SK-N-SH (cell line): ENCODE data around the gene MAST4. TPM values are rescaled to one million over a fixed set of nuclear protein-coding genes. Genes with fewer than 3 reads are reported as not detected.

Source experiments
- CTCF ChIA-PET: fragments of 300-600, 350-600 bp; formaldehyde crosslinking; extraction: SDS; loops from one replicate; lab custom pipeline; 2021; lab: Yijun Ruan, JAX
- POLR2A ChIA-PET: fragments of 350-600 bp; sonication (Branson Sonifier 250); formaldehyde crosslinking; extraction: SDS; loops from one replicate; lab custom pipeline; 2020; ENCODE audit warnings: antibody characterized with exemption, inconsistent platforms; lab: Yijun Ruan, JAX
- DNase-seq: peaks from one replicate; pipeline ENCODE4 v3.0.0; 2012
- H2AFZ ChIP-seq: fragments of 200-600 bp; sonication (generic); 2 replicates; pipeline ENCODE4 v1.8.1; 2016; ENCODE audit warnings: antibody characterized with exemption, mild to moderate bottlenecking, low read depth
- H3F3A ChIP-seq: fragments of 200-600 bp; sonication (generic); replicated peaks from 2 replicates; pipeline ENCODE3; 2016; ENCODE audit warnings: antibody characterized with exemption, mild to moderate bottlenecking; ENCODE audit not compliant: insufficient read depth
- H3K27ac ChIP-seq, 2 experiments: fragments of 200-500 bp in 1 of 2; fragments of 200-600 bp in 1 of 2; sonication (Bioruptor generic) in 1 of 2; sonication (generic), shearing (Covaris generic) in 1 of 2; 2 replicates each; pipeline versions ENCODE4 v1.5.1 to v1.6.1; 2014 to 2016; ENCODE audit warnings: low read depth in 2 of 2, inconsistent platforms in 1 of 2, low read length in 1 of 2, mild to moderate bottlenecking in 1 of 2, mixed read lengths in 1 of 2
- H3K27me3 ChIP-seq: fragments of 200-600 bp; sonication (generic), shearing (Covaris generic); 2 replicates; pipeline ENCODE4 v1.6.1; 2016; ENCODE audit warnings: mixed run types; ENCODE audit not compliant: insufficient read depth
- H3K36me3 ChIP-seq, 2 experiments: fragments of 200-500 bp in 1 of 2; fragments of 200-600 bp in 1 of 2; sonication (Bioruptor generic) in 1 of 2; sonication (generic) in 1 of 2; replicated peaks in 1 of 2; 2 replicates each; pipeline versions ENCODE3 to v1.5.1; 2014 to 2016; ENCODE audit warnings: low read length in 1 of 2, mild to moderate bottlenecking in 1 of 2; ENCODE audit not compliant: insufficient read depth in 2 of 2, control insufficient read depth in 1 of 2
- H3K4me1 ChIP-seq, 2 experiments: fragments of 200-500 bp in 1 of 2; fragments of 200-600 bp in 1 of 2; sonication (Bioruptor generic) in 1 of 2; sonication (generic), shearing (Covaris generic) in 1 of 2; 2 replicates each; pipeline versions ENCODE4 v1.5.1 to v1.6.1; 2014 to 2016; ENCODE audit warnings: low read depth in 1 of 2, low read length in 1 of 2, mixed run types in 1 of 2; ENCODE audit not compliant: insufficient read depth in 2 of 2, control insufficient read depth in 1 of 2
- H3K4me2 ChIP-seq: fragments of 200-600 bp; sonication (generic), shearing (Covaris generic); 2 replicates; pipeline ENCODE4 v1.6.1; 2017; ENCODE audit warnings: mixed run types
- H3K4me3 ChIP-seq, 2 experiments: fragments of 200-500 bp in 1 of 2; fragments of 200-600 bp in 1 of 2; sonication (Bioruptor generic) in 1 of 2; sonication (generic), shearing (Covaris generic) in 1 of 2; 2 replicates each; pipeline versions ENCODE4 v1.5.1 to v1.8.1; 2014 to 2016; ENCODE audit warnings: low read depth in 2 of 2, inconsistent platforms in 1 of 2, low read length in 1 of 2, mild to moderate bottlenecking in 1 of 2, mixed read lengths in 1 of 2, moderate library complexity in 1 of 2
- H3K79me2 ChIP-seq: fragments of 200-600 bp; sonication (generic); 2 replicates; pipeline ENCODE4 v1.8.1; 2017; ENCODE audit warnings: mild to moderate bottlenecking; ENCODE audit not compliant: insufficient read depth
- H3K9ac ChIP-seq: fragments of 200-600 bp; sonication (generic); 2 replicates; pipeline ENCODE4 v1.6.1; 2017; ENCODE audit warnings: mixed run types
- H3K9me2 ChIP-seq: fragments of 200-600 bp; sonication (generic); 2 replicates; pipeline ENCODE4 v1.6.1; 2017; ENCODE audit warnings: mixed run types
- H3K9me3 ChIP-seq: fragments of 200-600 bp; sonication (generic); 2 replicates; pipeline ENCODE4 v1.6.1; 2017; ENCODE audit warnings: mixed run types, mild to moderate bottlenecking, moderate library complexity
- H4K20me1 ChIP-seq: fragments of 200-600 bp; sonication (generic); 2 replicates; pipeline ENCODE4 v1.6.1; 2017; ENCODE audit warnings: mild to moderate bottlenecking, mixed run types; ENCODE audit not compliant: insufficient read depth
- ELF1 ChIP-seq: IDR thresholded peaks from 2 replicates; pipeline ENCODE4 v1.4.0; 2012
- FOXM1 ChIP-seq: IDR thresholded peaks from 2 replicates; pipeline ENCODE4 v1.4.0; 2012; ENCODE audit warnings: low read depth, mild to moderate bottlenecking
- GABPA ChIP-seq: IDR thresholded peaks from 2 replicates; pipeline ENCODE4 v1.4.0; 2012; ENCODE audit warnings: low read depth, mild to moderate bottlenecking
- GATA2 ChIP-seq: sonication (generic); formaldehyde crosslinking; IDR thresholded peaks from 2 replicates; pipeline ENCODE4 v1.5.0; 2020; ENCODE audit warnings: mild to moderate bottlenecking, missing genetic modification reagents
- JUND ChIP-seq: IDR thresholded peaks from 2 replicates; pipeline ENCODE4 v1.4.0; 2012
- NRF1 ChIP-seq: IDR thresholded peaks from 2 replicates; pipeline ENCODE4 v1.6.1; 2012; ENCODE audit warnings: low read depth, mild to moderate bottlenecking, low read length
- POLR2AphosphoS5 ChIP-seq: IDR thresholded peaks from 2 replicates; pipeline ENCODE4 v1.6.1; 2012; ENCODE audit warnings: low read depth, low read length
- TAF1 ChIP-seq: IDR thresholded peaks from 2 replicates; pipeline ENCODE4 v1.6.1; 2012; ENCODE audit warnings: low read depth, mild to moderate bottlenecking, low read length, moderate library complexity, borderline replicate concordance
- WGBS: methylation state at CpG from one replicate; pipeline ENCODE4 v1.1.6; 2017; ENCODE audit warnings: low lambda C conversion rate; 5-methylcytosine and 5-hydroxymethylcytosine counted together
- polyA plus RNA-seq, 3 experiments: library from polyadenylated mRNA; depleted of rRNA; stranded (reverse); fragments of >200 nt; gene quantifications; 2 replicates each; pipeline ENCODE4 v1.2.3, GENCODE V29; 2012
- TF ChIP-seq, protein P1 (sequence below): fragments of 150-350 bp; IDR thresholded peaks from 2 replicates; pipeline ENCODE4 v1.6.1; 2016; ENCODE audit warnings: mild to moderate bottlenecking, low read depth, low read length
- TF ChIP-seq, protein P2 (sequence below): fragments of 150-350 bp; IDR thresholded peaks from 2 replicates; pipeline ENCODE4 v1.6.1; 2017; ENCODE audit warnings: antibody characterized with exemption, low read length, low read depth, borderline replicate concordance

MAST4 gene
- polyA plus RNA-seq, 1 of the 3 experiments (the other 2 are of a cell fraction) = 2.2 TPM

DNA sequence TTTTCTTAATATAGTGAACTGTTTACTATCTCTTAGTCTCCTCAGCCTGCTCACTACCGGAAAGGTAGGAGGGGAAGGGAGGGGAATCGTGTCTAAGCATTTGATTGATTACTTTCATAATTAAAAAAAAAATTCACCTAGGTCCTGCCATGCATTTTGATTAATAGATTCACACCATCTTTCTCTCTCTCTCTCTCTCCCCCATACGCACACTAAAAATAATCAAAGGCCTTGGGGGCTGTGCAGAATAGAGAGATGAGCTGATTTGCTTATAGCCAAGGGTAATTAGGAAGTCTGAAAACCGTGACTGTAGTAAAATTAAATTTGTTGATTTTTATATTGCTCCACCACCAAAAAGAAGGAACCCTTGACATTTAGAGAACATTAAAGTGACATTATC lies 550.8 kb downstream of the MAST4 start:
- Histone ChIP-seq H3K4me3 (no peak overlapping the region), H3K27ac (no peak overlapping the region), H3K27me3 (no peaks in the 10 kb centered on the region), H3K9me3 (no peaks in the 10 kb centered on the region), H3K9me2 (no peaks in the 10 kb centered on the region), H2AFZ (no peak overlapping the region), H3K9ac (no peak overlapping the region), H3F3A (no peaks in the 10 kb centered on the region), H3K4me1 (no peaks in the 10 kb centered on the region), H3K79me2 (no peaks in the 10 kb centered on the region), H3K36me3 (peaks cover 0 to 39% of the 10 kb centered on the region in 2 experiments), H3K4me2 (no peak overlapping the region), H4K20me1 (no peaks in the 10 kb centered on the region)
- TF ChIP-seq TAF1 = no peak
- ChIA-PET CTCF (interaction anchor here (0.6 to 5.9 kb wide), 8 partner anchors 9 to 332 kb away, joined by 3 to 26 read pairs (median 4); no protein-coding TSS in a partner anchor), POLR2A (no interaction called here)
- WGBS = 84% methylated on average over 4 of the region's 4 CpGs
- DNase-seq = no peak

DNA sequence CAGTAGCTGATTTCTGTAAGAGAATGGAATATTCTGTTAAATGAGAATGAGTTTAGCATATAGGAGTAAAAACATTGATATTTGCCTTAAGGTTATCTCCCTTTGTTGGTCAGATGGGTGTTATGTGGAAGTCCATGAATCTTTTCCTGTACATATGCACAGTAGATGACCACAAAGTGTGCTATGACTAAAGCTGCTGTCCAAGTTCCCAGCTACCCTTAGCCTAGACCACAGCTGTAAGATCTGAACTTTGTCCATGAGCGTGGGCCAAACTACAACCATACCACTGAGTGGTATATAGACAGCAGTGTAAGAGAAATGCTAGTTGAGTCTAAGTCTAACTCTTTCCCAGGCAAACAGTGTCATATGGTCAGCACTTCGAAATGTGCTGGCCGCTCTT lies 551.6 kb downstream of the MAST4 start:
- no peaks in the 10 kb centered on the region for H3F3A ChIP-seq
- H3K4me1 ChIP-seq = no peaks in the 10 kb centered on the region
- no peak for DNase-seq
- H3K4me2 ChIP-seq = no peak overlapping the region
- ChIA-PET CTCF (interaction anchor here (0.6 to 5.9 kb wide), 10 partner anchors 9 to 344 kb away, joined by 3 to 52 read pairs (median 4); no protein-coding TSS in a partner anchor), POLR2A (interaction anchor here (0.5 kb wide), 1 partner anchor 1334 kb away, joined by 6 read pairs; no protein-coding TSS in a partner anchor)
- H3K9ac ChIP-seq = no peak overlapping the region
- H3K4me3 ChIP-seq = no peak overlapping the region
- TF ChIP-seq TAF1 = no peak
- TF ChIP-seq ELF1 = no peak
- TF ChIP-seq FOXM1 = no peak
- TF ChIP-seq GABPA = no peak
- no peak for TF ChIP-seq GATA2 (CRISPR knock-in tag)
- TF ChIP-seq, protein P1, sequence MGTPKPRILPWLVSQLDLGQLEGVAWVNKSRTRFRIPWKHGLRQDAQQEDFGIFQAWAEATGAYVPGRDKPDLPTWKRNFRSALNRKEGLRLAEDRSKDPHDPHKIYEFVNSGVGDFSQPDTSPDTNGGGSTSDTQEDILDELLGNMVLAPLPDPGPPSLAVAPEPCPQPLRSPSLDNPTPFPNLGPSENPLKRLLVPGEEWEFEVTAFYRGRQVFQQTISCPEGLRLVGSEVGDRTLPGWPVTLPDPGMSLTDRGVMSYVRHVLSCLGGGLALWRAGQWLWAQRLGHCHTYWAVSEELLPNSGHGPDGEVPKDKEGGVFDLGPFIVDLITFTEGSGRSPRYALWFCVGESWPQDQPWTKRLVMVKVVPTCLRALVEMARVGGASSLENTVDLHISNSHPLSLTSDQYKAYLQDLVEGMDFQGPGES = no peak
- TF ChIP-seq NRF1 = no peak
- TF ChIP-seq, protein P2, sequence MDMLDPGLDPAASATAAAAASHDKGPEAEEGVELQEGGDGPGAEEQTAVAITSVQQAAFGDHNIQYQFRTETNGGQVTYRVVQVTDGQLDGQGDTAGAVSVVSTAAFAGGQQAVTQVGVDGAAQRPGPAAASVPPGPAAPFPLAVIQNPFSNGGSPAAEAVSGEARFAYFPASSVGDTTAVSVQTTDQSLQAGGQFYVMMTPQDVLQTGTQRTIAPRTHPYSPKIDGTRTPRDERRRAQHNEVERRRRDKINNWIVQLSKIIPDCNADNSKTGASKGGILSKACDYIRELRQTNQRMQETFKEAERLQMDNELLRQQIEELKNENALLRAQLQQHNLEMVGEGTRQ = no peak
- no peak for TF ChIP-seq POLR2AphosphoS5
- TF ChIP-seq JUND = no peak
- no peaks in the 10 kb centered on the region for H4K20me1 ChIP-seq
- H3K36me3 ChIP-seq = peaks cover 0 to 35% of the 10 kb centered on the region in 2 experiments
- no peaks in the 10 kb centered on the region for H3K9me2 ChIP-seq
- H3K27ac ChIP-seq = no peak overlapping the region
- H3K9me3 ChIP-seq = no peaks in the 10 kb centered on the region
- WGBS = 91% methylated on average over 3 of the region's 3 CpGs
- H3K27me3 ChIP-seq = no peaks in the 10 kb centered on the region
- no peaks in the 10 kb centered on the region for H3K79me2 ChIP-seq
- no peak overlapping the region for H2AFZ ChIP-seq
